ENCODE measurements around the gene CCDC192. TPM values are rescaled to one million over a fixed set of nuclear protein-coding genes. Genes with fewer than 3 reads are reported as not detected.
A peak's percentile ranks its signal among the peaks of the same experiment; 100 is the strongest.
"Not testable (repeated sequence)": the region's sequence is repeated elsewhere in the genome, so short reads cannot be mapped to it uniquely, and the experiment has no call there.

Gene CCDC192
- total and polyA plus RNA-seq, 2 donors (not counting 3 experiments of a cell fraction or from before 2014, with no cell fraction given), result not detected

DNA sequence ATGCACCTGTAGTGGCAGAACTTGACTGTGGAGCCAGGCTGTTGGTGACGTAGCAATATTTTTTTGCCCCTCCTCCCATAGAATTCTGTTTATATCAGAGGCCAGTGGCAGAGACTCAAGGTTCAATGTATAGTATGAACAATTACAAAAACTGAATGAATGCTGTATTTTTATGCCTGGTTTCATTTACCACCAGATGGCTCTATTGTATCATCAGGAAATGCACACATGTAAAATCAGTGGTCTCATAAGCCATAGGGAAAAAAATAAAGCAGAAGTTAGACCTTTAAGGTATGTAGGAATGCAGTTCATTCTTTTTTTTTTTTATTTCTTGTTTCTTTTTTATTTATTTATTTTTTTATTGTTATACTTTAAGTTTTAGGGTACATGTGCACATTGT, 43.6 kb downstream of the CCDC192 start:
- Histone ChIP-seq H2AFZ (ENCODE audit: low read depth, low read length) (no peak overlapping the region), H3K9me3 (replicated peaks; ENCODE audit: control insufficient read depth, insufficient read depth, low read length) (no peaks in the 10 kb centered on the region), H3K4me1 (ENCODE audit: control insufficient read depth, extremely low read depth, insufficient read depth, low read length) (no peaks in the 10 kb centered on the region), H3K79me2 (ENCODE audit: control insufficient read depth, insufficient read depth, low read length) (no peaks in the 10 kb centered on the region), H3K27me3 (ENCODE audit: control insufficient read depth in 2 of 2, insufficient read depth in 2 of 2, low read length in 2 of 2) (peaks cover 7 to 9% of the 10 kb centered on the region in 2 experiments), H4K20me1 (replicated peaks; ENCODE audit: control insufficient read depth, extremely low read depth, insufficient read depth, low read length) (no peaks in the 10 kb centered on the region), H3K9ac (replicated peaks; ENCODE audit: extremely low read depth, insufficient read depth, low read length) (no peak overlapping the region), H3K9me1 (replicated peaks; ENCODE audit: control insufficient read depth, extremely low read depth, insufficient read depth, low read length) (no peaks in the 10 kb centered on the region), H3K4me3 (replicated peaks in 1 of 3; ENCODE audit: insufficient read depth in 1 of 3, low read depth in 1 of 3, low read length in 3 of 3) (no peak overlapping the region), H3K4me2 (ENCODE audit: insufficient read depth, low read length) (no peak overlapping the region), H3K27ac (ENCODE audit: insufficient read depth, low read depth, low read length) (no peak overlapping the region), H3K36me3 (ENCODE audit: control insufficient read depth in 2 of 2, extremely low read depth in 1 of 2, insufficient read depth in 2 of 2, low read length in 2 of 2) (no peaks in the 10 kb centered on the region)
- ChIA-PET POLR2A (no interaction called here), CTCF (interaction anchor here (0.6 kb wide), 1 partner anchor 567 kb away, joined by 3 read pairs; no protein-coding TSS in a partner anchor)
- FAIRE-seq (peak; percentile 44), DNase-seq (ENCODE audit: low read depth, low spot score) (peak; percentile 27)
- dilution Hi-C loops (cut with MboI; ENCODE audit: extremely low pct_ligation_motif_present, low sequenced_read_pairs) (no loop called here), intact Hi-C loops (cut with micrococcal nuclease) (loop anchor here (1.0 to 10.0 kb wide), 4 partner anchors 182 to 928 kb away; no protein-coding TSS in a partner anchor)
- TF ChIP-seq, protein P1, sequence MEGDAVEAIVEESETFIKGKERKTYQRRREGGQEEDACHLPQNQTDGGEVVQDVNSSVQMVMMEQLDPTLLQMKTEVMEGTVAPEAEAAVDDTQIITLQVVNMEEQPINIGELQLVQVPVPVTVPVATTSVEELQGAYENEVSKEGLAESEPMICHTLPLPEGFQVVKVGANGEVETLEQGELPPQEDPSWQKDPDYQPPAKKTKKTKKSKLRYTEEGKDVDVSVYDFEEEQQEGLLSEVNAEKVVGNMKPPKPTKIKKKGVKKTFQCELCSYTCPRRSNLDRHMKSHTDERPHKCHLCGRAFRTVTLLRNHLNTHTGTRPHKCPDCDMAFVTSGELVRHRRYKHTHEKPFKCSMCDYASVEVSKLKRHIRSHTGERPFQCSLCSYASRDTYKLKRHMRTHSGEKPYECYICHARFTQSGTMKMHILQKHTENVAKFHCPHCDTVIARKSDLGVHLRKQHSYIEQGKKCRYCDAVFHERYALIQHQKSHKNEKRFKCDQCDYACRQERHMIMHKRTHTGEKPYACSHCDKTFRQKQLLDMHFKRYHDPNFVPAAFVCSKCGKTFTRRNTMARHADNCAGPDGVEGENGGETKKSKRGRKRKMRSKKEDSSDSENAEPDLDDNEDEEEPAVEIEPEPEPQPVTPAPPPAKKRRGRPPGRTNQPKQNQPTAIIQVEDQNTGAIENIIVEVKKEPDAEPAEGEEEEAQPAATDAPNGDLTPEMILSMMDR (IDR thresholded peaks at IDR 0.05; ENCODE audit: extremely low read depth in 1 of 2, insufficient read depth in 1 of 2, low read depth in 1 of 2, low read length in 2 of 2), result peak; percentile 21 to 29
- no peak for TF ChIP-seq JUN (IDR thresholded peaks at IDR 0.05; ENCODE audit: borderline replicate concordance, insufficient read depth, insufficient read length, low read depth)
- BruUV-seq (replicated peaks), result no TSS peak

DNA sequence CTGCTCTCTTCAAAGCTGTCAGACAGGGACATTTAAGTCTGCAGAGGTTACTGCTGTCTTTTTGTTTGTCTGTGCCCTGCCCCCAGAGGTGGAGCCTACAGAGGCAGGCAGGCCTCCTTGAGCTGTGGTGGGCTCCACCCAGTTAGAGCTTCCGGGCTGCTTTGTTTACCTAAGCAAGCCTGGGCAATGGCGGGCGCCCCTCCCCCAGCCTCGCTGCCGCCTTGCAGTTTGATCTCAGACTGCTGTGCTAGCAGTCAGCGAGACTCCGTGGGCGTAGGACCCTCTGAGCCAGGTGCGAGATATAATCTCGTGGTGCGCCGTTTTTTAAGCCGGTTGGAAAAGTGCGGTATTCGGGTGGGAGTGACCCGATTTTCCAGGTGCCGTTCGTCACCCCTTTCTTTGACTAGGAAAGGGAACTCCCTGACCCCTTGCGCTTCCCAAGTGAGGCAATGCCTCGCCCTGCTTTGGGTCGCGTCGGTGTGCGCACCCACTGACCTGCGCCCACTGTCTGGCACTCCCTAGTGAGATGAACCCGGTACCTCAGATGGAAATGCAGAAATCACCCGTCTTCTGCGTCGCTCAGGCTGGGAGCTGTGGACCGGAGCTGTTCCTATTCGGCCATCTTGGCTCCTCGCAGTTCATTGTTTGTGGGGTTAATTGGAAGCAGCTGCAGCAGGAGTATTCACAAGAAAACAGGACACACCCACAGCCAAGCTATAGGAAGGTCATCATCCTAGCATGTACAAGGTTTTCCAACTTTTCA, 49.5 kb downstream of the CCDC192 start:
- CTCF ChIA-PET; H4K20me1 ChIP-seq (replicated peaks; ENCODE audit: control insufficient read depth, extremely low read depth, insufficient read depth, low read length); DNase-seq (ENCODE audit: low read depth, low spot score); intact Hi-C loops (cut with micrococcal nuclease); H3K9ac ChIP-seq (replicated peaks; ENCODE audit: extremely low read depth, insufficient read depth, low read length); H3K36me3 ChIP-seq (ENCODE audit: control insufficient read depth in 2 of 2, extremely low read depth in 1 of 2, insufficient read depth in 2 of 2, low read length in 2 of 2); POLR2A ChIA-PET; BruUV-seq (replicated peaks); H3K27me3 ChIP-seq (ENCODE audit: control insufficient read depth in 2 of 2, insufficient read depth in 2 of 2, low read length in 2 of 2); H3K4me3 ChIP-seq (replicated peaks in 1 of 3; ENCODE audit: insufficient read depth in 1 of 3, low read depth in 1 of 3, low read length in 3 of 3); dilution Hi-C loops (cut with MboI; ENCODE audit: extremely low pct_ligation_motif_present, low sequenced_read_pairs); H3K4me1 ChIP-seq (ENCODE audit: control insufficient read depth, extremely low read depth, insufficient read depth, low read length); H3K79me2 ChIP-seq (ENCODE audit: control insufficient read depth, insufficient read depth, low read length); H3K27ac ChIP-seq (ENCODE audit: insufficient read depth, low read depth, low read length); H3K9me3 ChIP-seq (replicated peaks; ENCODE audit: control insufficient read depth, insufficient read depth, low read length); H3K9me1 ChIP-seq (replicated peaks; ENCODE audit: control insufficient read depth, extremely low read depth, insufficient read depth, low read length); H3K4me2 ChIP-seq (ENCODE audit: insufficient read depth, low read length); H2AFZ ChIP-seq (ENCODE audit: low read depth, low read length); FAIRE-seq: not testable (repeated sequence)

Data from endothelial cell of umbilical vein (primary cell).